Measurements from ENCODE around the gene RPL26.
A peak's percentile ranks its signal among the peaks of the same experiment; 100 is the strongest.
"Not testable (repeated sequence)": the region's sequence is repeated elsewhere in the genome, so short reads cannot be mapped to it uniquely, and the experiment has no call there.

The RPL26 gene

DNA sequence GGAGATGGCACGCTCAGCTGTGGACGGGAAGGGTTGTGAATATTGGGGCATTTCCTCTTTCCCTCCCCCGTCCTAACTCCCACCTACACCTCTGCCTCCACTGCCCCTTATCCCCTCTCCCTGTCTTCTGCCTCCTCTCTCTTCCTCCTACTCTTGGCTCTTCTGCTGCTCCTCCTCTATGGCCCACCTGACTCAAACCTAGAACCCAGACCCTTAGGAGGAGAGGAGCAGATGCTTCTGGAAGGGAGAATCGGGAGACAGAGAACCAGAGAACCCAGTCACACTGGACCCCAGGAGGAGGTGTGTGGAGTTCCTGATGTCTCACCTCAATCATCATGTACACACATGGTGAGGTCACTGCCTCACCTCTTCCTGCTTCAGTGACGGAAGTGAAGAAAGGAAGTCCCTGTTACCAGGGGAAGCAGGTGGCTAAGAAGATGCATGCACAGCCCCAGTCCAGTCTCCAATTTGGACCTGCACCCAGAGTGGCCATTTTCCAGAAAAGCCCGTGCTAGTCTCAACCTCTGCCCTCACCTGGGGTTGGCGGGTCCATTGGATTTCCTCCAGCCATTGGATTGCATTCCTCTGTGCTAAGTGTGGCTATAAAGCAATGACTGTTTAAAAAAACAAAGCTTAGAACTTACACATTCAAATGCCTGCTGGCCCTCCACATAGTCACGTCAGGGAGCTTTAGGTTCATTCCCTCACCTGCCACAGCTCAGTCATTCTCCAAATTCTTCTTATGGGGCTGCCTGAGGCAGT lies 10.7 kb upstream of the RPL26 start:
- DNase-seq = no peak

DNA sequence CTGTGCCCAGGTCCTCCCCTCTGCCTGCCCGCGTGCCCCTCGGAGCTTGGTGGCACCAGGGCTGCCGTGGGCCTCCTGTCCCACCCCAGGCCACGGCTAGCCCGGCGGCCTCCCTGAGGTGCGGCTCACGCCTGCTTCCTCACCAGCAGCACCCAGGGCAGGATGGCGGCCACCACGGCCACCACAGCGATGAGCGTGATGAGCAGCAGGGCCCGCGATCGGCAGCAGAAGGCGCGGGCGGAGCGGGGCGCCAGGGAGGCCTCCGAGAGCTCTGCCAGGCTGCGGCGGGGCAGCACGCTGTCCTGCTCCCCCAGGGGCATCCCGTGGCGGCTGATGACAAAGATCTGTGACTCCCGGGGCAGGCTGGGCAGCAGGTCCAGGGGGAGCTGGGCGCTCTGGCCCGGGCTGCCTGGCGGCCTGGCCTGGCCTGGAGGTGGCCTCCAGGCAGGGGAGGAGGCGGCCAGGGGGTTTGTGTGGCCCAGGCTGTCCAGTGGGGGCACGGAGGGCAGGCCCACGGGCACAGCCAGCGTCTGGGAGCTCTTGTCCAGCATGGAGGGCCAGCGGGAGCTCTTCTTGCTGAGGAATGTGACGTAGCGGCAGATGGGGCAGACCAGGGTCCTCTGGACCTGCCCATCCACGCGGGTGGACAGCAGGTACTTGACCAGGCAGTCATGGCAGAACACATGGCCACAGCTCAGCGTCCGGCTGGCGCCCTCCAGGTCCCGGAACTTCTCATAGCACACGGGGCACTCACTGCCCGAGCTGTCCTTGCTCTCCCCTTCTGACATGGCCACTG lies 9.9 kb upstream of the RPL26 start:
- no peak for DNase-seq

DNA sequence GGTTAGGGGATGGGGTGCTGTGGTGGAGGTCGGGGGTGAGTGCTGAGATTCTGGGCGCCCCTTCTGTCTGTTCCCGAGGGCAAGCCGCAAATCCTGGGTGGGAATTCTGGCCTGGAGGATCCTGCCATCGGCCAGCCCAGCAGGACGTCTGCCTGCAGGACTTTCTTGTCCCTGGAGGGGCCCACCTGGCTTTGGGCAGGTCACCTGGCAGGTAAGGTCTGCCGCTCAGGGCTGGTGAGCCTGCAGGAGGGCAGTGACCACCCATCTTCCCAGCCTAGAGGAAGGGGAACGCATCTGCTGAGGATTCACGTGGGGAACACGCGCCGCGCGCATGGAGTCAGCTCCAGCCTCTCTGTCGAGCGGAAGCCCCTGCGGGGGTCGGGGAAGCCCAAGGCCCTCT lies 9.3 kb upstream of the RPL26 start:
- no peak for DNase-seq

DNA sequence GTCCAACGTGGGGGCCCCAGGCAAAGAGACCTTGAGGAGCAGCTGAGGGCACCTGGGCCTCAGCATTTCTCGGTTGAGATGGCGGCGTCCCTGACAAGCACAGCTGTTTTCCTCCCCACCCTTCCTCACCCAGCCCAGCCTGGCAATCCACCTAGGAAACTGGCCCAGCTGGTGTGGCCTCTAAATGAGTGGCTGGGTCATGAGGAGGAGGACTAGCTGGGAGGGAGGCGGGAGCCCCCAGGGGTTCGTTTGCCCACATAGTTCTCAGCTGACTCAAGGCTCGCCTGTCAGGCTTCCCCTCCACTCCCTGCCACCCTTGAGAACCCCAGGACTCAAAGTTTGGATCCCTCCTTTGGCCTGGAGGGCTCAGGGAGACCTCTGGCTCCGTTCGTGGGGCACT lies 8.7 kb upstream of the RPL26 start:
- DNase-seq = no peak

DNA sequence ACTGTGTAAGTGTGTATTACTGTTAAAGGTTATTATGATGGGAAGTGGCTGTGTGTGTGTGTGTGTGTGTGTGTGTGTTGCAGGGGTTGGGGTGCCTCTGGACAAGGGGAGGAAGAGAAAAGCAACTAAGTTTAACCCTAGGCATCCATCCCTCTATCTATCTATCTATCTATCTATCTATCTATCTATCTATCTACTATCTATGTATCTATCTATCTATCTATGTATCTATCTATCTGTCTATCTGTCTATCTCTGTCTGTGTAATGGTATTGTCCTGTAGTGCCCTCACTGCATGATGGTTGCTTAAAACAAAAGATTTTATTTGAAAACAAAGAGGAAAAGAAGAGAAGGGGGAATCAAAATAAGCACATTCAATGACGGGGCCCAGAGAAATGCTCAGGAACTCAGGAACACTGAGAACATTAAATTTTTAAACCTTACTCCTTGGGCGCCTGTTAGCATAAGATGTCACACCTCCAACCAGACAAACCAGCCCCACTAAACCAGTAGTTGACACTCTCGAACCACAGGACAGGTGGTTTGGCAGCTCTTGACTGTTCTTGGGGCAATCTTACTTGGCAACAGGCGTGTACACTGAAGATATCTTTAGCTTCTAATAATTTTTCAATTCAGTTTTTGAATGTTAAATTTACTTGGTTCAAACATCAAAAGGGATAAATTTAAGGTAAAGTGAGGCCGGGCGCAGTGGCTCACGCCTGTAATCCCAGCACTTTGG lies 5.1 kb upstream of the RPL26 start:
- DNase-seq = no peak

DNA sequence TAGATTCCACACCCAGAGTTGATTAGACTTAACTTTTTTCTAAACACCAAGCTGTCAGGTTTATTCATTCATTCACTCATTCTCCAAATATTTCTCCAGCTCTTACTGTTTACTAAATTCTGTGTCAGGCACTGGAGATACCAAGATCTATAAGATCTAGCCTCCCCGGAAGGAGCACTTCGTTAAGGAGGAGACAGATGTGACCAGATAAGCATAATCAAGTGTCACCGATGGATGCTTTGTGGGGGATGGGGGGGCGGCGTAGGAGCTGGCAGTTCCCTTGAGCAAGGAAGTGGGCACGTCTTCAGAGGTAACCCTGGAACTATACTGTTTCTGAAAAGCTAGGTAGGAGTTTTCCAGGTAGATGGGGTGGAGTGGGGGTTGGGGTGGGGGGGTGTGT lies 3.8 kb upstream of the RPL26 start:
- DNase-seq = no peak

DNA sequence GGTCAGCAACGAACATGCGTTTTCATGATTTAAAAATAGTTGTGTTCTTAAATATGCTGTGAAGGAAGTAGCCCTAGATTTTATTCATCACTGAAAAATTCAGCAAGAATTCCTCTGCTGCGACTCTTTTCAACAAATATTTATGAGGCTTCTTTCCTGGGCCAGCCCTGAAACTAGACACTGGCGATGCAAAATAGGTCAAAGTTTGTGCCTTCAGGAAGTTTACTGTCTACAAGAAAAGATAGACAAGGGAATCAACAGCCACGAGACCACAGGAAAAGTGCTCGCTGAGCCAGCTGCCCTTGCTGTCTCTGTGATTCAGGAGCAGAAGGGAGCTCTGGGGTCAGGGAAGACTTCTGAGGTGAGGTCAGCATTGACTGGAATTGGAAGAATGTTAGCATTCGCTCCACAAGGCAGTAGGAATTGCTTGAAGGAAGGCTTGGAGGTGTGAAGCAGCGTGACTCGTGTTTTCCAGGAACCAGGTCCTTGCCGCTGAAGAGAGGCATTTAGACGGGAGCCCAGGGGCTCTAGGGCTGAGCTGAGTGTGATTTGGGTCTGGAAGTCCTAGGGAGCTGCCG lies 1.9 kb upstream of the RPL26 start:
- no peak for DNase-seq

DNA sequence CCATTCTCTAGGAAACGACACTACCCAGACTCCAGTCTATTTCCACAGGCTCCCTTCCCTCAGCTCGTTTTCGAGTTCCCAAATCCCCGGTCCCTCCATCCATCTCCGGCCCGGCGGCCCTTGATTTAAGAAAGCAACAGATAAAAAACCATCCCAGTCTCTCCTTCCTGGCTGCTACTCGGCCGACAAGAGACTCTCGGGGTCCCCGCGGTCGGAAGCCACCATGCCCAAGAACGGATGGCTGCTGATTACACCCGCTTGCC lies 182 bp downstream of the RPL26 start:
- no peak for DNase-seq

DNA sequence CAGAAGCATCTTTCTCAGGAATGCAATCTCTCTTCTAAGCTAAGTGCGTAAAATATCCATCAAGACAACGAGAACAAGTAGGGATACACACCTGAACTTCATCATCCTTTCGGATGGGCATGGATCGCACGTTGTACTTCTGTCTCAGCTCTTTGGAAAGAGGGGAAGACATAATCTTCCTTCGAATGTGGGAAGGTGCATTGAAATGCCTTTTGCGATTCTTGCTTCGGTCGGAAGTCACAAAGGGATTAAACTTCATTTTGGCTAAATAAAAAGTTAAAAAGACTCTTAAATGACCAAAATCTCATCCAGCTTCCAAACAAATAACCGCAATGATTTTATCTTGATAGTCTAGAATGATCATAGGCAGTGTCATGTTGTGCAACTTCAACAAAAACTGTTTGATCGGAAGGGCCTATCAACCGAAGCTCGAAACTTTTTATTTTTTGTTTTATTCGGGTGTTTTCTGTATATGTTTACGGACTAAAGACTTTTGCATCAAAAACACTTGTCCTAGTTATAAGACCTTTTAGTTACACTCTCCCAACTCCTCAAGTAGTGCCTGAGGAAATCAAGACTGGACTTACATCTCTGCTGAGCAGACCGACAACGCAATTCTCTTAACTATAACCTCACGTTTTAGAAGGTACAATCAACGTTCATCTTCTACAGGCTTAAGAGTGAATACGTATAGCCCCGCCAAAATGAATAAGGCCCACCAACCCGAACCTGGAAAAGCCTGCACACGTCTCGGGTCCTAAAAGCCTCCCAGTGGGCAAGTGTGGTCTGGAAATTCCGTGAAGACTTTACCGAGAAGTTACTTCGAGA lies 727 bp downstream of the RPL26 start:
- no peak for DNase-seq

DNA sequence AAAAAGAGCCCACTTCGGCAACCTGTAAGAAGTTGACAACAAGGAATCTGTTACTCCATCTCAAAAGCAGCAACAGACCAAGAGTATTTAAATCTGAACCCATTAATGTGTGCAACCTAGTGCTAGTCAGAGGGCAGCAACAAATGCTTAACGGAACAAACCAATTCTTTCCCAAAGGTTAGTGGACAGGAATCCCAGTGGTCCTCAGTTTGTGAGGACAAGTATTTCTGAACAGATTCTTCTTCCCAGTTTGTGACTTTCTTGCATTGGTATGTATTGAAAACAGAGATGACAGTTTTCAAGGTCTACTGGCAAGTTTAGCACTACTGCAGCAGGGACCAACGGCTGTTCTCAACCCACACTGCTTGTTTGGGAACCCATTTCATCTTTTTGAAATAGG lies 2.9 kb downstream of the RPL26 start:
- DNase-seq = no peak

DNA sequence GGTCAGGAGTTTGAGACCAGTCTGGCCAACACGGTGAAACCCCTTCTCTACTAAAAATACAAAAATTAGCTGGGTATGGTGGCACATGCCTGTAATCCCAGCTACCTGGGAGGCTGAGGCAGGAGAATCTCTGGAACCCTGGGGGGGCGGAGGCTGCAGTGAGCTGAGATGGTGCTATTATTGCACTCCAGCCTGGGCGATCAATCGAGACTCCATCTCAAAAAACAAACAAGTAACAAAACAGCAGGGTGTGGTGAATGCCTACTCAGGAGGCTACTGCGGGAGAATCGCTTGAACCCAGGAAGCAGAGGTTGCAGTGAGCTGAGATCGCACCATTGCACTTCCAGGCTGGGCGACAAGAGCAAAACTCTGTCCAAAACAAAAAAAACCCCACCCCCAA lies 4.9 kb downstream of the RPL26 start:
- DNase-seq = not testable (repeated sequence)

DNA sequence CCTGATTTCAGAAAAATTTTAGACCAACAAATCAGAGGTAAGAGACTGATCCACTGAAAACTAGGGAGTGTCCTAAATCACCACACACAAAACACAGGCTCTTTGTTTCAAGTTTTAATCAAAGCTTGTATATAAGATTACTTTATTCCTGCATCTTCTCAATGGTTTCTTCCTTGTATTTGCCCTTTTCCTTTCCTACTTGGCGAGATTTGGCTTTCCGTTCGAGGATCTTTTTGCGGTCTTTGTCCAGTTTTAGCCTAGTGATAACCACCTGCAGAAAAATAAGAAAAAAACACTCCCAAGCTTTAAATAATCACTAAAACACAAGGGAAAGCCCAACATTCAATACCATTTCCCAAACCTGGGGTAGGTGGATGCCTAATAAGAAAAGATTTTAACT lies 5.6 kb downstream of the RPL26 start:
- no peak for DNase-seq

DNA sequence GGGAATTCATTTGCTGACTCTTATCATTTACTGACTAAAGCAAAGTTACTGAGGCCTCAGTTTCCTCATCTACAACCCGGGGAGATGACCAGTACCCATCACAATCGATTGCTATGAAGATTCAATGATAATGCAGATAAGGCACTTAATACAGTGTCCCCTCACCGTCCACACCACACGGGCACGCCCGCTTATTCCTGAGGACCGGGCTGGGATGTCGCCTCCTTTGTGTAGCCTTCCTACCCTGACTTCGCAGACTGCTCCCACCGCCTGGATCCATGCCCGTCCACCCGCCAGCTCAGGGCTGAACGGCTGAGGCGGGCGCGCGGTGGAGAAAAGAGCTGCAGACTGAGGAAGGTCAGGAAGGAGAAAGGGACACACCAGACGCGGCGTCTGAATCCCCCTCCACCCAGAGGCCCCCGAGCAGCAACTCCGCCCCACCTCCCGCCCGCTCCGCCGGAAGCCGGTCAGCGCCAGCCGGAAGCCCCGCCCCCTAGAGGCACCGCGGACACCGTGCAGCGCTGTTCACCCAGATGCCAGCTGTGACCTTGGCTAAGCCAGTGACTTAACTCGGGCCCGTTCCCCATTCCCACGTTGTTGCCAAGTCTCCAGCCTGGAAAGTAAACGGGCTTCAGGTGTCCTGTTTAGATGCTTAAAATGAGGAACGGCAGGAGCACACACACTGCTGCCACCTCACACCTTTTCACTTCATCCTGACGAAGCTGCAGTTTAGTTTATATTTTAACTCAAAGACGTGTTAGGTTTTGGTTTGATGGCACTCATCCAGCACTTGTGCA lies 6.5 kb downstream of the RPL26 start, which contains the start of gene KRABD2:
KRABD2 (minus strand) TSS at position 434 of the 797 bp plus-strand sequence.
- peak; percentile 95 for DNase-seq

DNA sequence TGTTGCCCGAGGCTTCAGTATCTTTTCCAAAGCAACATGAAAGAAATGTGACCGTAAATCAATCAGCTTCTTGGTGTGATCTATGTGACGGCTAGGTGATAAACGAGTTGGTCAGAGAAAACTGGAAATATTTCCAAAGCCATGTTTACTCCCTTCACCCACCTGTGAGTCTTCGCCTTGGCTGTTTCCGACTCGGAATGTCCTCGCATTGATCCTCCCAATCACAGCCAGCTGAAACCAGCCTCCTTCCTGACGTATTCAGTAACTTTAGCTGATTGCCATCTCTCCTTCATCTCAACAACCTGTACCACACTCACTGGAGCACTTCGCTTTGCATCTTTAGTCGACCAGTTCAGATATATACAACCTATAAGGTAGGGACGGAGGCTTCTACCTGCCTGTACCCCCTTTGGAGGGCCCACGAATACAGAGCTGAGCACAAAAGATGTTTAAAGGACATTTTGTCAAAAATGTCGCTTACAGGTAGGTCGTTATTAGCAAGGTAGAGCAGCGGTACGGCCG lies 7.2 kb downstream of the RPL26 start:
- DNase-seq = no peak

DNA sequence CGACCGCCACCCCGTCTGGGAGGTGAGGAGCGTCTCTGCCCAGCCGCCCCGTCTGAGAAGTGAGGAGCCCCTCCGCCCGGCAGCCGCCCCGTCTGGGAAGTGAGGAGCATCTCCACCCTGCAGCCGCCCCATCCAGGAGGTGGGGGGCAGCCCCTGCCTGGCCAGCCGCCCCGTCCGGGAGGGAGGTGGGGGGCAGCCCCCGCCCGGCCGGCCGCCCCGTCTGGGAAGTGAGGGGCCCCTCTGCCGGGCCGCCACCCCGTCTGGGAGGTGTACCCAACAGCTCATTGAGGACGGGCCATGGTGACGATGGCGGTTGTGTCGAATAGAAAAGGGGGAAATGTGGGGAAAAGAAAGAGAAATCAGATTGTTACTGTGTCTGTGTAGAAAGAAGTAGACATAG lies 9.1 kb downstream of the RPL26 start:
- DNase-seq = not testable (repeated sequence)

DNA sequence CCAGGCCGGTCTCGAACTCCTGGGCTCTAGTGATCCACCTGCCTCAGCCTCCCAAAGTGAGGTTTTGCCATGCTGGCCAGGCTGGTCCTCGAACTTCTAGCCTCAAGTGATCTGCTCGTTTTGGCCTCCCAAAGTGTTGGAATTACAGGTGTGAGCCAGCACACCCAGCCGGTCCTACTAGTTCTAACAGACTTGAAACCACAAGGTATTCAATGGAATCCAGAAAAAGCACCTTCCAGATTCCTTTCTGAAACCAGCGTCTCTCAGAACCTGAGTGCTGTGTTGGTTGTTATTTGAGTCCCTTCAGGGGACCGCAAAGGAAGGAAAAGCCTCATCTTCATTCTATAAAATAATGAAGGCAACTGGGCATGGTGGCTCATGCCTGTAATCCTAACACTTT lies 10.6 kb downstream of the RPL26 start:
- no peak for DNase-seq

DNA sequence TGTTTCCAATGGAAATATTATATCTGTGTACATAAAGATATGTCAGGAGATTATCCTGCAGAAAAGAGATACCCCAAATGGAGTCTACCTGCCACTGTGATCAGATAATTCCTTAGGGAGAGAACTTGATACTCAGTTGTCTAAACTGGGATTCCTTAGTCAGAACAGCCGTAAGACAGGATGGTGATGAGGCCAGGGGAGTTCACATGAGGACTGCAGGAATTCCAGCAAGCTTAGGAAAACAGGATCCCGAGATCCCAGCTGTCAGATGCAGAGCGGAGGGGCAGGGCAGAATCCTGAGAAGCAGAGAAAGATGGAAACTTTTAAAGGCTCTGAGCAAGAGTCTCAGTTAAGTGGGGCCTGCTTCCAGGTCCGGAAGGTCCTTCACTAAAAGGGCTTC lies 11.2 kb downstream of the RPL26 start:
- no peak for DNase-seq

DNA sequence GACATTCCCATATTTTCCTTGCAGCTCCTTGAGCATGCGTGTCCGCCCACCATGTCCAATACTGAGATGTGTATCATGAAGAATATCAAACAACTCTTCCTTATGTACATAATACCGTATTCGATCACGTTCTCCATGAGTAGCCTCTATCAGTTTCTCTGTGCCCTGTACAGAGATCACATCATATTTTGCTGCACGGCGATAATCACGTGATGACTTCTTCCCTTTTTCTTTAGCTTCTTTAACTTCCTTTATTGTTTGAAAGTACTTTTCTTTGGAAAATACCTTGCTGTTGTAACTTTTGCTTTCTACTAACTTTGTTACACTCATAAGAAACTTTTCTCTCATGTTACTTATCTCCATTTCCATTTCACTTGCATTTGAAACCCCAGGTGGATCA lies 13.0 kb downstream of the RPL26 start:
- DNase-seq = no peak

DNA sequence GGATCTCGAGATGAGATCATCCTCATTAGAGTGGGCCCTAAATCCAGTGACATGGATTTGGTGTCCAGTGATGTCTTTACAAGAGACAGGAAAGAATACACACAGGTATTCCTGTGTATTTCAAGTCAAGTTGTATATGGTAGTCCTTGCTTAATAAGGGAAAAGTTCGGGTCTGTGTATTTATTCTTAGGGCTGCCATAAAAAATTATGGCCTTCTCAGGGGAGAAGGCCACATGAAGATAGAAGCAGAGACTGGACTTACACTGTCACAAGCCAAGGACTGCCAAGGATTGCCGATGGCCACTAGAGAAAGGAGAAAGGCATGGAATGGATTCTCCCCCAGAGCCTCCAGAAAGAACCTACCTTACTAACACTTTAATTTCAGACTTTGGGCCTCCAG lies 14.8 kb downstream of the RPL26 start:
- DNase-seq = no peak

DNA sequence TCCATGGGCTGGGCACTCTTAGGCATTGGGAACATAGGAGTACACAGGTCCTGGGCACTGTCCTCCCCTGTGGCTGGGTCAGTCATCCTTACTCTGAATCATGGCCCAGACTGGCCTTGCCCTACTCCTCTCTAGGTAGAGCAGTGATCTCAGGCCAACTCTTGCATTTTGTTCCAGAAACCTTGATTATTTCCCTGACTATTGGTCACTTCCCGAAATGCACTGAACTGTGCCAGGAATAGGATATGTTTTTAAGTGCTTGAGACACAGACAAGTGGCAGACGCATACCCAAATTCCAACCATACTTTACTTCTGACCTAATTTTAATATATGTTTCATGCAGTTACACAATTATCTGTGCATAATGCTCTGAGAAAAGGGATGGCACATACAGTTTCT lies 16.8 kb downstream of the RPL26 start:
- DNase-seq = no peak

DNA sequence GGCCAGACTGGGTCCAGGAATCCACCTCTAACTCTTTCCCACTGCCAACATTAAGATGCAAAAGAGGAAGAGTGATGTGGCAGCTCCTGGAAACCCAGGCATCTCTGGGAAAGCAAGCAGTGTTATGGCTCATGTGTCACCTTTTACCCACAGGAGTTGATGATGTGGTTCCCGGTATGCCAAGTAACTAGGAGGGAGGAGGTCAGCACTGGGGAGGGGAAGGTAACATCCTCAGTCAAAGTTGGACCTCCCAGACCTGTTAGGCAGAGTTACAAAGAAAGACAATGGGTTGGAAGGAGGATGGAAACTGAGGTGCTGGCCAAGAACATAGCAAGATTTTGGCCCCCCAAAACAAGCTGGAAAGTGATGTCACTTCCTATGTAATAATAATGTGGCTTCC lies 17.9 kb downstream of the RPL26 start:
- no peak for DNase-seq

Measured in femur (tissue), 1 donor.